Stomach (tissue), 9 donors: ENCODE measurements around the gene SLC22A15. TPM values are rescaled to one million over a fixed set of nuclear protein-coding genes. Genes with fewer than 3 reads are reported as not detected.

Experiments used
- DNase-seq, 2 donors: peaks; one replicate each; pipeline versions ENCODE4 v3.0.0 to v3.0.0-alpha.2; 2013 to 2019
- H3K27ac ChIP-seq, 5 donors: fragments of 200-600 bp in 4 of 5; sonication (generic) in 4 of 5; one replicate each; pipeline ENCODE4 v1.5.1; 2013 to 2019; ENCODE audit warnings: mild to moderate bottlenecking in 1 of 5, moderate library complexity in 1 of 5
- H3K27me3 ChIP-seq, 3 donors: fragments of 200-600 bp; sonication (generic); one replicate each; pipeline ENCODE4 v1.5.1; 2017 to 2019; ENCODE audit warnings: mixed run types in 1 of 3
- H3K36me3 ChIP-seq, 4 donors: fragments of 200-600 bp; sonication (generic); 1 replicate in 3 of 4; 2 replicates in 1 of 4; pipeline ENCODE4 v1.5.1; 2016 to 2019
- H3K4me1 ChIP-seq, 4 donors: fragments of 200-600 bp; sonication (generic); one replicate each; pipeline ENCODE4 v1.5.1; 2016 to 2019
- H3K4me3 ChIP-seq, 4 donors: fragments of 200-600 bp; sonication (generic) in 3 of 4; one replicate each; pipeline ENCODE4 v1.5.1; 2016 to 2019; ENCODE audit warnings: mild to moderate bottlenecking in 1 of 4
- H3K9me3 ChIP-seq, 4 donors: fragments of 200-600 bp; sonication (generic); one replicate each; pipeline ENCODE4 v1.5.1; 2016 to 2019
- CTCF ChIP-seq, 7 experiments: fragments of 450-650 bp in 4 of 7; fragments of 200-600 bp in 3 of 7; sonication (generic) in 3 of 7; IDR thresholded peaks; one replicate each; pipeline ENCODE4 v1.5.1; 2016 to 2019; ENCODE audit warnings: antibody characterized with exemption in 7 of 7, control low read depth in 2 of 7, mild to moderate bottlenecking in 1 of 7
- EP300 ChIP-seq: sonication (generic); formaldehyde crosslinking; IDR thresholded peaks from one replicate; pipeline ENCODE4 v1.6.1; 2017; ENCODE audit warnings: antibody characterized with exemption
- POLR2A ChIP-seq, 4 donors: fragments of 450-650 bp; IDR thresholded peaks; one replicate each; pipeline ENCODE4 v1.6.1; 2016; ENCODE audit warnings: antibody characterized with exemption in 4 of 4, control low read depth in 2 of 4, mild to moderate bottlenecking in 1 of 4, moderate library complexity in 1 of 4
- POLR2AphosphoS5 ChIP-seq, 3 donors: sonication (generic); formaldehyde crosslinking; IDR thresholded peaks; one replicate each; pipeline ENCODE4 v1.6.1; 2016; ENCODE audit warnings: antibody characterized with exemption in 3 of 3
- WGBS, 5 donors: extraction: QIAGEN DNeasy Blood & Tissue Kit in 3 of 5; methylation state at CpG; one replicate each; pipeline versions ENCODE4 v1.1.5 to v1.1.7; 2013 to 2018; 5-methylcytosine and 5-hydroxymethylcytosine counted together
- intact Hi-C: fragments of 100-400 bp; cut with DNase I; formaldehyde crosslinking; loops from one replicate; pipeline ENCODE4 v1.15.1; 2023; ENCODE audit warnings: low total_unique reads
- polyA plus RNA-seq, 3 donors: library from polyadenylated mRNA; stranded (reverse); fragments of 200-250 nt; gene quantifications; one replicate each; pipeline ENCODE4 v1.2.3, GENCODE V29; 2013
- total RNA-seq, 5 donors: library from RNA; depleted of rRNA; stranded (reverse); fragments of >200 nt; gene quantifications; one replicate each; pipeline versions ENCODE4 v1.1.0 to v1.2.3, GENCODE V29; 2014 to 2016
- donor health status: healthy with polysubstance abuse.
- donor health status: Bipolar disorder and iron deficiency.
- donor health status: healthy.

SLC22A15 gene
- total and polyA plus RNA-seq, 8 donors, result 0.29 to 9.8 (median 3.3) TPM

DNA sequence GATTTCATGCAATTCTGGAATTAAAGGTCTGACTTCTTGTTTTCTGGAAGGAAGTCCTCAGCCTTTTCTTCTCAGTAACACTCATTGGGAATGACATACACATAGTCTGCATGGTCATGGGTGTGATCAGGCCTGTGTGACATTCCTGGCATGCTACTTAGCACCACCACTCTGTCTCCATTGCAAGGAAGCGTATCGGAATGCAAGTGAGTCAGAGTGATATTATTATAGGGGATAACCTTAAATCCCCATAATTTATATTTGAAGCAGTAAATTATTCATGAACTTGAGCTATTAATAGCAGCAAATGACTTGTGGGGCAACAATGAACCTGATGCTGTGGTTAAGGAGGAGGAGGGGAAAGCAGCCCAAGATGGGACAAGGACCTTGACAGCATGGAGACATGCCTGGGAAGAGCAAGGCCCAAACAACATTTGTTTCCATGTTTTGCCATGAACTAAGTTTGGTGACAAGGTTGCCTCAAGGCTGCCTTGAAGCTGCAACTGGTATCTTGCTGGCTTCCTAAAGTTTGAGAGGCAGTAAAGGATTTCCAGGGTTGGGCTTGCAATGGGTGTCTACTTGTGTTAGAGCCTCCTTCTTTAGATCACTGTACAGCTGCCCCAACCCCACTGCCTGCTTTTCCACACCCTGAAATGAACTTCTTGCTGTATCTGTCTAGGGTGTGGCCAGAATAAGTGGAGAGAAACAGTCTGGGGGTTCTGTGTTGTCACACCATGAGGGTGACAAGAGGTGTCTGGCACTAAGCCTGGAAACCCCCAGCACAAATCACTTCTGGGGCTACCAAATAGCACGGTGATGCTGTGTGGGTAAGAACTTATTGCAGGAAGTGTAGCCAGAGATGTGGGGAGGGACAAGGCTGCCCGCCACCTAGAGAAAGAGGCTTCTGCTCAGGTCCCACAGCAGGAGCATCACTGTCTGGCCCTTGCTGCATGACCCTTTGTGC is 139.4 kb downstream of the SLC22A15 start:
- 78 to 91% (median 88%) methylated on average over 4 of the region's 4 CpGs for WGBS, 5 donors
- Histone ChIP-seq H3K9me3 (no peaks in the 10 kb centered on the region), H3K4me3 (no peak overlapping the region), H3K36me3 (no peaks in the 10 kb centered on the region), H3K27me3 (no peaks in the 10 kb centered on the region), H3K4me1 (peaks cover 0 to 12% (median 3%) of the 10 kb centered on the region in 4 donors), H3K27ac (no peak overlapping the region)
- intact Hi-C loops, result no loop called here
- no peak for DNase-seq
- TF ChIP-seq EP300, result no peak
- TF ChIP-seq POLR2AphosphoS5 (IDR thresholded peaks at IDR 0.05), result no peak
- TF ChIP-seq POLR2A (IDR thresholded peaks at IDR 0.05), result no peak
- TF ChIP-seq CTCF (IDR thresholded peaks at IDR 0.05), result no peak

- H3K27me3 ChIP-seq, result no peaks in the 10 kb centered on the region
- no peaks in the 10 kb centered on the region for H3K9me3 ChIP-seq
- peaks cover 0 to 7% (median 0%) of the 10 kb centered on the region in 4 donors for H3K4me1 ChIP-seq
- DNase-seq, result no peak
- intact Hi-C loops, result no loop called here
- TF ChIP-seq EP300, result no peak
- no peak for TF ChIP-seq POLR2AphosphoS5 (IDR thresholded peaks at IDR 0.05)
- no peak for TF ChIP-seq POLR2A (IDR thresholded peaks at IDR 0.05)
- no peak for TF ChIP-seq CTCF (IDR thresholded peaks at IDR 0.05)
- no peak overlapping the region for H3K4me3 ChIP-seq
- 79 to 88% (median 83%) methylated on average over 3 of the region's 3 CpGs for WGBS, 5 donors
- H3K27ac ChIP-seq, result no peak overlapping the region
- no peaks in the 10 kb centered on the region for H3K36me3 ChIP-seq
Observed at GRCh38 chr1:116118471-116118870, 142.2 kb downstream of the SLC22A15 start.

Other genes starting within 250 kb of the SLC22A15 start
- 10 to 100 TPM in 3 of 5 donors, 1 to 10 TPM in 2; 7.0 to 41.4 (median 21.9) TPM for gene CASQ2, start 207.8 kb upstream of the SLC22A15 start, total RNA-seq
- gene CASQ2, start 207.8 kb upstream of the SLC22A15 start, polyA plus RNA-seq, result 1 to 10 TPM in 2 of 3 donors, under 1 TPM in 1; 0.81 to 7.3 (median 2.0) TPM
- not detected for gene NHLH2, start 135.4 kb upstream of the SLC22A15 start, total RNA-seq
- gene NHLH2, start 135.4 kb upstream of the SLC22A15 start, polyA plus RNA-seq, result 1 to 10 TPM in 1 of 3 donors, under 1 TPM in 1, not detected in 1; 0.31 to 1.5 TPM
- under 1 TPM in 1 of 5 donors, not detected in 4; 0.18 TPM for gene MAB21L3, start 134.9 kb downstream of the SLC22A15 start, total RNA-seq
- gene MAB21L3, start 134.9 kb downstream of the SLC22A15 start, polyA plus RNA-seq, result under 1 TPM in 1 of 3 donors, not detected in 2; 0.60 TPM